ENCODE measurements around the gene PRKCQ.

The PRKCQ gene

GRCh38 chr10:6593241-6593671 is 13.2 kb upstream of the PRKCQ start:
- DNase-seq = no peak
- Histone ChIP-seq H3F3A (ENCODE audit: insufficient read depth, low read length) (peaks cover 12% of the 10 kb centered on the region), H3K4me2 (ENCODE audit: low read depth, low read length) (no peak overlapping the region), H3K4me3 (ENCODE audit: low read length) (no peak overlapping the region), H3K27ac (ENCODE audit: low read length) (no peak overlapping the region), H3K9me3 (replicated peaks; ENCODE audit: insufficient read depth, low read length) (no peaks in the 10 kb centered on the region), H3K9me2 (replicated peaks; ENCODE audit: insufficient read depth, low read length) (no peaks in the 10 kb centered on the region), H3K27me3 (replicated peaks; ENCODE audit: insufficient read depth, low read length) (no peaks in the 10 kb centered on the region), H3K36me3 (replicated peaks; ENCODE audit: insufficient read depth, low read length) (no peaks in the 10 kb centered on the region), H3K9ac (ENCODE audit: low read length) (no peak overlapping the region), H3K4me1 (ENCODE audit: low read length) (peaks cover 22% of the 10 kb centered on the region), H4K20me1 (ENCODE audit: insufficient read depth, low read length) (no peaks in the 10 kb centered on the region), H3K79me2 (ENCODE audit: low read length) (no peaks in the 10 kb centered on the region), H2AFZ (ENCODE audit: low read length) (no peak overlapping the region)
- no peak for TF ChIP-seq EZH2 (optimal IDR thresholded peaks at IDR 0.05; ENCODE audit: low read depth, low read length)
- no peak for TF ChIP-seq EZH2phosphoT487 (IDR thresholded peaks at IDR 0.05; ENCODE audit: low read length)
- TF ChIP-seq, protein P1, sequence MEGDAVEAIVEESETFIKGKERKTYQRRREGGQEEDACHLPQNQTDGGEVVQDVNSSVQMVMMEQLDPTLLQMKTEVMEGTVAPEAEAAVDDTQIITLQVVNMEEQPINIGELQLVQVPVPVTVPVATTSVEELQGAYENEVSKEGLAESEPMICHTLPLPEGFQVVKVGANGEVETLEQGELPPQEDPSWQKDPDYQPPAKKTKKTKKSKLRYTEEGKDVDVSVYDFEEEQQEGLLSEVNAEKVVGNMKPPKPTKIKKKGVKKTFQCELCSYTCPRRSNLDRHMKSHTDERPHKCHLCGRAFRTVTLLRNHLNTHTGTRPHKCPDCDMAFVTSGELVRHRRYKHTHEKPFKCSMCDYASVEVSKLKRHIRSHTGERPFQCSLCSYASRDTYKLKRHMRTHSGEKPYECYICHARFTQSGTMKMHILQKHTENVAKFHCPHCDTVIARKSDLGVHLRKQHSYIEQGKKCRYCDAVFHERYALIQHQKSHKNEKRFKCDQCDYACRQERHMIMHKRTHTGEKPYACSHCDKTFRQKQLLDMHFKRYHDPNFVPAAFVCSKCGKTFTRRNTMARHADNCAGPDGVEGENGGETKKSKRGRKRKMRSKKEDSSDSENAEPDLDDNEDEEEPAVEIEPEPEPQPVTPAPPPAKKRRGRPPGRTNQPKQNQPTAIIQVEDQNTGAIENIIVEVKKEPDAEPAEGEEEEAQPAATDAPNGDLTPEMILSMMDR (IDR thresholded peaks at IDR 0.05; ENCODE audit: low read length) = no peak

DNA sequence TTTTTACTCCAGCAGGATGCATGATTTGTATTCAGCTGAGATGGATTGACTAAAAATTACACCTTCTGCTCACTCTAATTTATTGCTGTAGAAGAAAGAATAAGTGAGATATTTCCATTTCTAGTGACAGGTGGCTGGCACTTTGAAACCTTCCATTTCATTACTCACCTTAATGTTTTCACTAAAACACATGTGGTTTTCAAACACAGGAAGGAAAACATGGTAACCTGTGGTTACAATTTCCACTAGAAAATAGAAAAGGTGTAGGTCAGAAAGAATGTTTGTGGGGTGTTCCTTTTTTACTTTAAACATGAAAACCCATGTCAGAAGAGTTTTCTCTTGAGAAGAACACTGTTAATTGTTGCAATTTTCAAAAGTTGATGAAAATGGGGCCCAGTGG is 12.0 kb upstream of the PRKCQ start:
- Histone ChIP-seq H4K20me1 (ENCODE audit: insufficient read depth, low read length) (no peaks in the 10 kb centered on the region), H2AFZ (ENCODE audit: low read length) (0 out of 2 replicates have a peak overlapping the region, but pooled peaks have one; percentile 8), H3F3A (ENCODE audit: insufficient read depth, low read length) (peaks cover 12% of the 10 kb centered on the region), H3K4me2 (ENCODE audit: low read depth, low read length) (peak overlapping the region; percentile 62), H3K4me1 (ENCODE audit: low read length) (peaks cover 22% of the 10 kb centered on the region), H3K27ac (ENCODE audit: low read length) (peak overlapping the region; percentile 84), H3K9me2 (replicated peaks; ENCODE audit: insufficient read depth, low read length) (no peaks in the 10 kb centered on the region), H3K79me2 (ENCODE audit: low read length) (no peaks in the 10 kb centered on the region), H3K9me3 (replicated peaks; ENCODE audit: insufficient read depth, low read length) (no peaks in the 10 kb centered on the region), H3K27me3 (replicated peaks; ENCODE audit: insufficient read depth, low read length) (no peaks in the 10 kb centered on the region), H3K9ac (ENCODE audit: low read length) (peak overlapping the region; percentile 31; the same call in 1 of the 2 replicates), H3K36me3 (replicated peaks; ENCODE audit: insufficient read depth, low read length) (no peaks in the 10 kb centered on the region), H3K4me3 (ENCODE audit: low read length) (no peak overlapping the region)
- peak; percentile 86 for DNase-seq
- TF ChIP-seq EZH2 (optimal IDR thresholded peaks at IDR 0.05; ENCODE audit: low read depth, low read length) = no peak
- TF ChIP-seq, protein P1 (IDR thresholded peaks at IDR 0.05; ENCODE audit: low read length) = no peak
- TF ChIP-seq EZH2phosphoT487 (IDR thresholded peaks at IDR 0.05; ENCODE audit: low read length) = no peak

DNA sequence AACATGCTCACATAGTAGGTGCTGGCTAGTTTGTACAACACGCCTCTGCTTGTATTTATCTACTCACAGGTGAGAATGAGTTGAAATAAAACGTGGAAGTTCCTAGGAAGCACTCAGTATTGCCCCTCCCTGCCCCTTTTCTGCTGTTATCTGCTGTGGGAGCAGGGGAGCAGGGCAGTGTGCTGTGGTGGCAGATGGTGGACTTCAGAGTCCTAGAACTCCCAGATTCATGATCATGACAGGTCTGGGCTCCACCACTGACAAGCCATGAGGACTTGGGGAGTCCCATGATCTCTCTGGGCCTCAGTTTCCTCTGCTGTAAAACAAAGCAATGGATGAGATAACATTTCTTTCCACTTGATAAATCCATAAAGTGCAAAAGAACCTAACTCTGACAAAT is 11.6 kb upstream of the PRKCQ start:
- no peaks in the 10 kb centered on the region for H3K9me2 ChIP-seq (replicated peaks; ENCODE audit: insufficient read depth, low read length)
- peak overlapping the region; percentile 62; the same call in 1 of the 2 replicates for H3K4me2 ChIP-seq (ENCODE audit: low read depth, low read length)
- H4K20me1 ChIP-seq (ENCODE audit: insufficient read depth, low read length) = no peaks in the 10 kb centered on the region
- TF ChIP-seq, protein P1 (IDR thresholded peaks at IDR 0.05; ENCODE audit: low read length) = no peak
- TF ChIP-seq EZH2phosphoT487 (IDR thresholded peaks at IDR 0.05; ENCODE audit: low read length) = no peak
- no peak for TF ChIP-seq EZH2 (optimal IDR thresholded peaks at IDR 0.05; ENCODE audit: low read depth, low read length)
- DNase-seq = no peak
- no peaks in the 10 kb centered on the region for H3K36me3 ChIP-seq (replicated peaks; ENCODE audit: insufficient read depth, low read length)
- peak overlapping the region; percentile 27; the same call in 1 of the 2 replicates for H3K9ac ChIP-seq (ENCODE audit: low read length)
- H3F3A ChIP-seq (ENCODE audit: insufficient read depth, low read length) = peaks cover 12% of the 10 kb centered on the region
- no peaks in the 10 kb centered on the region for H3K79me2 ChIP-seq (ENCODE audit: low read length)
- peaks cover 22% of the 10 kb centered on the region for H3K4me1 ChIP-seq (ENCODE audit: low read length)
- H3K27ac ChIP-seq (ENCODE audit: low read length) = peak overlapping the region; percentile 84; the same call in 1 of the 2 replicates
- H3K9me3 ChIP-seq (replicated peaks; ENCODE audit: insufficient read depth, low read length) = no peaks in the 10 kb centered on the region
- no peaks in the 10 kb centered on the region for H3K27me3 ChIP-seq (replicated peaks; ENCODE audit: insufficient read depth, low read length)
- H2AFZ ChIP-seq (ENCODE audit: low read length) = no peak overlapping the region
- no peak overlapping the region for H3K4me3 ChIP-seq (ENCODE audit: low read length)

All from MM.1S (cell line).